ENCODE measurements around the gene UBR1.
A peak's percentile ranks its signal among the peaks of the same experiment; 100 is the strongest.

Gene UBR1

DNA sequence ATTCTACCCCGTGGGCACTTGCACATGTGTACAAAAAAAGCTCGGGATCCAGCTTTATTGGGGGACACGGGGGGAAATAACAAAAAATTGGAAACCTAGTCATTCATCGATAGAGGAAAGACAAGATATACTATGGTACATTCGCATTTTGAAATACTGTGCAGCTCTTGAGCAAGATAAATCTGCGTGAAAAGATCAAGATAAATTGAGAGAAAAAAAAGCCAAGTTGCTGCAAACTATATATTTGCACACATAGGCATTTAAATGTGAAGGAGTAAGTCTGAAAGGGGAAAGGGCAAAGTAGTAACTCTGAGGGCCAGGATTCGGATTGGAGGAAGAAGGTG is 620 bp upstream of the UBR1 start:
- FAIRE-seq = no peak

DNA sequence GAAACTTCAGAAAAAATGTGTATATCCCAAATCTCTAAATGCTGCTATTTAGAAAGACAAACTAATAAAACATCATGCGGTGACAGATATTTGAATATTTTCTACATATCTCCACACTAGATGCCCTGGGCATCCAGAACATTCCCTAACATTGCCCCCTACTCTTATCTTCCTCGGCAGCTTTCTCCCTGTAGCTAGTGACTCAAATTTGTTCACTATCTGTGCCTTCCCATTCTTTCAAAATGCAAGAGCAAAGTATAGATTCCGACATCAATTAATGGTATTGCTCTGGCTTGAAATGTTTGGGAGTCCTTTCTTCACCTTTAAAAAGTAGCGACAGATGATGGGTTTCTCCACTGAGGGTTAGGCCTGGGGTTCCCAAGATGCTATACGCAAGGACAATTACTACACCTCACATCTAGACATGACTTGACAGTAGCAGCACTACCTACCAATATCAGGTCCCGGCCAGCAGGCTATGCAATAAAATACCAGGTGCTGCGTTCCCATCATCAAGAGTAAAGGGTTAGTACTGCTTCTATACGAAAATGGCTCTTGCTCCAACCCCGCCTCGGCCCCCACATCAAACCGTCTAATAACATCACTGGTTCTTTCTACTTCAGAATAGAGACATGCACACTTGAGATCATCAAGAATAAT is 631 bp downstream of the UBR1 start:
- FAIRE-seq = no peak

DNA sequence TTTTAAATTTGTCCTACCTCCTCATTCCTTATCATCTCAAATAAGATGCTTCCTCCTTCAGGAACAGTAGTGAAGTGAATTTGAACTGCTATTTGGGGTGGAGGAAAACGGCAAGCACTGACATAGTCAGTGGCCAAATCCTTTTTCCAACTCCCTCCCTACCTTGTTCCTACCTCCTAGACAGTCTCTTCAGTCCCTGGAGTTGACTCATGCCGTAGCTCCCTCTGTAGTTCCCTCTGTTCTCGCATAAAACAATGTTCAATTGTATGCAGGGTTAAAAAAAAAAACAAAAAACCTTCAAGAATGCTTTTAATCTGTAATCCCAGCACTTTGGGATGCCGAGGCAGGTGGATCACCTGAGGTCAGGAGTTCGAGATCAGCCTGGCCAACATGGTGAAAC is 1.4 kb downstream of the UBR1 start:
- FAIRE-seq = no peak

DNA sequence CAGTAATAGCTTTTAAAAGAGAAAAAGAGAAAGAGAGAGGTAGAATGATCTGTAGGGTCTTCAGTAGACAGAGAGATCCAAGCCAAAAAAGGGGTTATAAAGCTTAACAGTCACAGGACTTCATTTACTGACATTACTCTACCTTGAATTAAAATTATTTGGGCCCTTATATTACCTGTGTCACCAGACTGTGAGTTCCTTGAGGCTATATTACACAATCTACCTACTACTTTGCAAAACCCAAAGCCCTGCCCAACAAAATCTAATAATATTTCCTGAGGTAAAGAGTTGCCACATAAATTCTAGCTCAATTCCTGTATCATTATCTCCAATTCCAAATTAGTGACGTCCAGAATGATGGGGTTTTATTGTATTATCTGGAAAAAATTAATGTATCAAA is 1.9 kb downstream of the UBR1 start:
- FAIRE-seq = no peak

DNA sequence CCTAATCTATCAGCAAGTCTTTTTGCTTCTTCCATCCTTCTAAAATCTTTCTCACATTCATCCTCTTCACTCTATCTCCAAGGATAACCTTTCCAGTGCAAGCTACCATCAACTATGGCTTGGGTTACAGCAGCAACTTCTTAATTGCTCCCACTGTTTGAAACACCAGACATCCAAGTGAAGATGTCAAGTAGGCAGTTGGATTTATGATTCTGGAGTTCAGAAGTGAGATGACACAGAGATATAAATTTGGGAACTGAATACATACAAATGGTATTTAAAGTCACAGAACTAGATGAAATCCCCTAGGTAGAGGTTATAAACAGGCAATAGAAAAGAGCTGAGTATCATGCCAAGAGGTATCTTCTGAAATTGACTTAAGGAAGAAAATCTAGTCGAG is 3.7 kb downstream of the UBR1 start:
- no peak for FAIRE-seq

DNA sequence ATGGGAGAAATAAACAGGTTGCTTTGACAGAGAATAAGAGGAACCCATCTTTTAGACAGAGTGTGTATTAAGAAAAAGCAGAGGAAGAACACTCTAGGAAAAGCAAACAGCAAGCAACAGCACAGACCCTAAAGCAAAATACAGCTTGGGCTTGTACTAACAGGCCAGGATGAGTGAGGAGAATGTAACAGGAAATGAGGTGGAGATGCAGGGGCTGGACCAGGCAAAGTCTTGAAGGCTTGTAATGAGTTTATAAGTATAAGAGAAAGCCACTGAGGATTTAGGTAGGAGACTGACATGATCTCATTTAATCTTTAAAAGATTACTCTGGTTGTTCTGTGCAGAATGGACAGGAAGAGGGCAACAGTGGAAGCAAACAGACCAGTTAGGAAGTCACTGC is 4.9 kb downstream of the UBR1 start:
- FAIRE-seq = no peak

DNA sequence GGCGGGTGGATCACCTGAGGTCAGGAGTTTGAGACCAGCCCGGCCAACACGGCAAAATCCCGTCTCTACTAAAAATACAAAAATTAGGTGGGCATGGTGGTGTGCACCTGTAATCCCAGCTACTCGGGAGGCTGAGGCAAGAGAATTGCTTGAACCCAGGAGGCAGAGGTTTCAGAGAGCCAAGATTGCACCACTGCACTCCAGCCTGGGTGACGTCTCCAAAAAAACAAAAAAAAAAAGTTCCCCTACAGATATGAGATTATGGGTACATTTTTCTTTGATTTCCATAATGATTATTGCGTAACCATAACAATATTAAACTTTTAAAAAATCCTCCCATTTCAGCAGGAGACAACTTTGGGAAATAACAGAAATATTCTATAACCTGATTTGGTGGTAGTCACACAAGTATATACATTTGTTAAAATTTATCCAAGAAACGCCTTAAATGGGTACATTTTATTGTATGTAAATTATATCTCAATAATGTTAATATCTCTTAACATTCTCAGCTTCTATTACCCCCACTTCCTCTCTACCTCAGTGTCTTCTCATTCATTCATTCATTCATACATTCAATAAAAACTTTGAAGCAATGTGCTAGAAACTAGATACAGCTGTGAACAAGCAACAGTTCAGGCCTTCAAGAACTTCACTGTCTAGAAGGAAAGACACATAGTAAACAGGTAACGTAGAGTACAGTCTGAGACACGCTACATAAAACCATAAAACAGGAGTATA is 6.6 kb downstream of the UBR1 start:
- no peak for FAIRE-seq

DNA sequence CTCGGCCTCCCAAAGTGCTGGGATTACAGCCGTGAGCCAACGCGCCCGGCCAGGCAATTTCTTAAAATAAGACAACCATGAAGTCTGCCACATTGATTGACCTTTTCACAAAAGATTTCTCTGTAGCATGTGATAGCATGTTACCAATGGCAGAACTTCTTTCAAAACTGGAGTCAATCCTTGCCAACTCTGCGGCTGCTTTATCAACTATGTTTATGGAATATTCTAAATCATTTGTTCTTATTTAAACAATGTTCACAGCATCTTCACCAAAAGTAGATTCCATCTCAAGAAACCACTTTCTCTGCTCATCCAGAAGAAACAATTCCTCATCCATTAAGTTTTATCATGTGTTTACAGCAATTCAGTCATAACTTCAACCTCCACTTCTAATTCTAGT is 9.4 kb downstream of the UBR1 start:
- FAIRE-seq = no peak

DNA sequence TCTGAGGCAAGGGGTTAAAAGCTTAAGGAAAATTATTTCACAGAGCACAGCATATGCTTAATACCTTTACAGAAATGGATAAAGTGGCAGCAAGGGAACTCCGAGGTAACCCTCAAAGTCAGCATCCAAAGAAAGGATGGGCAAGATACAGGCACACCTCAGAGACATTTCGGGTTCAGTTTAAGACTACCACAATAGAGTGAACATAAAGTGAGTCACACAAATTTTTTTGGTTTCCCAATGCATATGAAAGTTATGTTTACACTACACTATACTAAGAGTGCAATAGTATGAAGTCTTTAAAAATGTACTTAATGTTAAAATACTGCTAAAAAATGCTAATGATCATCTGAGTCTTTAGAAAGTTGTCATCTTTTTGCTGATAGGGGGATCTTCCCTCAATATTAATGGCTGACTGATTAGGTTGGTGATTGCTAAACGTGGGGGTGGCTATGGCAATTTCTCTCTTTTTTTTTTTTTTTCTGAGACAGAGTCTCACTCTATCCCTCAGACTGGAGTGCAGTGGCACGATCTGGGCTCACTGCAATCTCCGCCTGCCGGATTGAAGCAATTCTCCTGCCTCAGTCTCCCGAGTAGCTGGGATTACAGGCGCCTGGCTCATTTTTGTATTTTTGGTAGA is 10.0 kb downstream of the UBR1 start:
- FAIRE-seq = no peak

DNA sequence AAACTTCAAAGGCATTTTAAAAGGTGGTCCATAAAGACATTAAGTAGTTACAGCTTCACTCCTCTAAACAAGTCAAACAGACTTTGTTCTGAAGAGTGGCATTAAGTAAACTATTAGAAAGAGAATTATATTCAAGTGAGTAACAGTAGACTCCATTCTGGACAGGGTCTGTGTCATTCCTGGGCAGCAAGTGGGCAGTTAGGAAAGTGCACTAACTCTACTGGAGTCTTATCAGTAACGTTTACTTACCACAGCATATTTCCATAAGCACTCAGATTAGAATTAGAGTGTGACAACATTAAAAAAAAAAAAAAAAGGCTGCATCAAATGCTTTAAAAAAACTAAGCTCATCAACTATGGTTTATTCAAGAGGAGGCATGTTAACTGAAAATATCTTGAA is 10.6 kb downstream of the UBR1 start:
- no peak for FAIRE-seq

DNA sequence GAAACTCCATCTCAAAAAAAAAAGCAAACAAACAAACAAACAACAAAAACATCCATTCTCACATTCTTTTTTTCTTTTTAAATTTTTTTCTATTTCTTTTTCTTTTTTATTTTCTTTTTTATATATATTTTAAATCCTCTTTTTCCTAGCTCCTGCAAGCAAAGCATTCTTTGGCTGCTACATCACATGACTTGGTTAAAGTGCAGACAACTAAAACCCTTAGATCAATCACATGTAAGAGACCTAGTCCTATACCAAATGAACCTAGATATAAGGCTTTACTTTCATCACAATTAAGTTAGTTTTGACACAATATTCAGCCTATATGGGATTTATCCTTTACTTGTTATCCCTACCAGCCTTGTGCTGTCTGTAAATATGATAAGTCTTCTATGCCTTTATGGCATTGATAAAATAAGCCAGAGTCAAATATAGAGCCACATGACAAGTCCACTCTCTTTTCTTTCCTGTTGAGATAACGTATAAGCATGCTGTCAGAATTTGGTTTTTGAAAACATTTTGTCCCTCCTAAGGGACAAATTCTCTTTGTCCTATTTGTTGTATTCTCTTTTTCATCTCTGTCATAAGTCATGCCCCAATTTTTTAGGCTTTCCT is 11.3 kb downstream of the UBR1 start:
- no peak for FAIRE-seq

DNA sequence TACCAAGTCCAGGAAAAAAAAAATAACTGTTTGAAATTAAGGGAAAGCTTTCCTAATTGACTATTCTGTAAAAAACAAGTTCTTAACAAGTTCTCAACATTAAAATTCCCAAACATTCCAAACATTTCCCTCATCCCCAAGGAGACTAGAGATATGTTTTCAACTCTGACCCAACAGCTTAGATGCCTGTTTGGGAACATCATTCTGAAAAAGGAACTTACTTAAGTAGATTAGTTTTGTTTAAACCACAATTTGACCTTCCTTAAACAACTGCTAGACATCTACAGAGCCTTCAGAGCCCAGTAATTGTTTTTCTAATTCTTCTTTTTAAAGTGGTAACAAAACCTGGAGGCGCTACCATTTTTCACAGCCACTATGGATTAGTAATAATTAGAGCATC is 12.8 kb downstream of the UBR1 start:
- FAIRE-seq = no peak

DNA sequence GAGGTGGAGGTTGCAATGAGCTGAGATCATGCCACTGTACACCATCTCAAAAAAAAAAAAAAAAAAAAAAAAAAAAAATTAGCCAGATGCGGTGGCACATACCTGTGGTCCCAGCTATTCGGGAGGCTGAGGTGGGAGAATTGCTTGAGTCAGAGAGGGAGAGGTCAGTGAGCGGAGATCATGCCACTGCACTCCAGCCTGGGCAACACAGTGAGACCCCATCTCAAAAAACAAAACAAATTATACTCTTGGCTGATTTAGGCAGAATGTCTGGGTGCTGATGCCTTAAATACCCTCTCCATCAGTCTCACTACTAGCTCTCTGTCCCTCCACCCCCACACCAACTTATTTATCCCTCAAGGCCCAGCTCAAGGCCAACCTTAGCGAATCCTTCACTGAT is 14.0 kb downstream of the UBR1 start:
- no peak for FAIRE-seq

DNA sequence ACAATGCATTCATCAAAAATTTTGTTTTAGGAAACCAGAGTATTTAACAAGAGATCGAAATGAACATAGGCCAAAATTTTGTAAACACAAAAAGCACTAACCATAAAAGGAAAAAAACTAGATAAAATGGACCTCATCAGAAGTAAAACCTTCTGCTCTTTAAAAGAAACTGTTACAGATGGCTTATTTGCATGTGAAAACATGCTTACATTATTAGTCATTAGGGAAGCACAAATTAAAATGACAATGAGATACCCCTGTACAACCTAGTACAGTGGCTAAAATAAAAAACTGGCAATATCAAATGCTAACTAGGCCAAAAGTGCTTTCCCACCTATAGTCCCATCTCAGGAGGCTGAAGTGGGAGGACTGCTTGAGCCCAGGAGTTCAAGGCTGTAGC is 19.3 kb downstream of the UBR1 start:
- no peak for FAIRE-seq

DNA sequence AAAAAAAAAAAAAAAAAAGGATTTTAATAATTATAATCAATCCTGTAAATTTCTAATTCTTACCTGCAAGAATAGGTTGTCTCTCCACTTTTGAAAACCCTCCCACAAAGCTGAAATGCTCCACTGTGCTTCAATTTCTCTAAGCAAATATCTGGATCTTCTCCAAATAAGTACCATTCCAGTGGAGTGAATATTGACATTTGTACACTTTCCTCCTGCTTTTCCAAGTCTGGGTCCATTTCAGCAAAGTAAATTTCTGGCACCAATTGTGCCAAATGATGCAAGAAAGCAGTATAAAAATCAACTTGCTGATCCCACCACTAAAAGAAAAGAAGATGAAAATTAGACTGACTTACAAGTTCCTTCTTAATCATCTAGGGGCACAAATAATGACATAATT is 19.9 kb downstream of the UBR1 start:
- peak; percentile 38 for FAIRE-seq

DNA sequence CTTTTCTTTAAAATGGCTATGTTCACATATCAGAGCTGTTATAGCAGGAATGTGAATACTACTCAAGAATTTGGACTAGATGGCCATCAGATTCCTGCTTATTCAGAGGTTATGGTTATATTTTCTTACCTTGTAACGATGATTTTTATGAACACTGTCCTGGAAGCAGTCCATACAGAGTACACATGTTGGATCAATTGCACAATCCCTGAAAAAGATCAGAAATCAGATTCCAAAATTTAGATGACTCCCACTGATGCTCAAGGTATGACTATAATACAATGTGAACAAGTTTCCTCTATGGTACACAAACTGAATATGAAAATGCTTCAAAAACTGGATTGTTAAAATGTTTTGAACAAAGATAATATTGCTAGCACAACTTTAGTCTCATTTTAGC is 23.3 kb downstream of the UBR1 start:
- FAIRE-seq = no peak

DNA sequence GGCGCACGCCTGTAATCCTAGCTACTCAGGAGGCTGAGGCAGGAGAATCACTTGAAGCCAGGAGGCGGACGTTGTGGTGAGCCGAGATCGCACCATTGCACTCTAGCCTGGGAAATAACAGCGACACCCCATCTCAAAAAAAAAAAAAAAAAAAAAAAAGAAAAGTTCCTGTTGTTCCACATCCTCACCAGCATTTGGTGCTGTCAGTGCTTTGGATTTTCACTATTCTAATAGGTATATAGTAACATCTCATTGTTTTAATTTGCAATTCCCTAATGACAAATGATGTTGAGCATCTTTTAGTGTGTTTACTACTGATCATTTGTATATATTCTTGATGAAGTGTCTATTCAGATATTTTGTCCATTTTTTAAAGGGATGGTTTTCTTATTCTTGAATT is 24.6 kb downstream of the UBR1 start:
- FAIRE-seq = no peak

DNA sequence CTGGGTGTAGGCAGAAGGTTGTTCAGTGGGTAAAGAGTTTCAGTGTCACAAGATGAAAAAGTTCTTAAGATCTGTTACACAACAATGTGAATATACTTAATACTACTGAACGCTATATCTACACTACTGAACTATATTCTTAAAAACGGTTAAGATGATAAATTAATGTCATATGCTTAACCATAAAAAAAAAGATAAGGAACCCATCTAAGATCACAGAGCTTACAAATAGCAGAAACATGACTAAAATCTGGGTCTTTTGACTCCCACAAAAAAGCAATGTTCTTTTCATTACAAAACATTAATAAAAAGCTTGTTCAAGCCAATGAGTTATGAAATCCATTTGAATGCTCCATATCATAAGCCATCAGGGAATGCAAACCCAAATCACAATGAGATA is 34.4 kb downstream of the UBR1 start:
- FAIRE-seq = no peak

DNA sequence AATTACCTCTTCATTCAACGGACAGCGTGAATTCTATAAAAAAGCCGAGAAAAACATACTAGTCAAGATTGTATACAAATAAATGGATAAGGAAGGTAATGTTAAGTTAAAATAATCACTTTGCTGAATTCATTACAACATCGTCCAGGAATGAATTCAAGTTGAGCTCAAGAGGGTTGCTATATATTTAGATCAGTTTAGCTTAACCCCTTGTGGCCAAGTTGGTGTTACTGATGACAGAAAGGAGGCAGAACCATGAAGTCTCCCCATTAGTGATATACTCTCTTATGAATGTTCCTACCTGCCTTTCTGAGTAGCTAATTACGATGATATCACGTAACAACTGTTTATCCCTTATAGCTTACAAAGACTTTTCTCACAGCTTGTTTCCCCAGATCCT is 34.9 kb downstream of the UBR1 start:
- no peak for FAIRE-seq

DNA sequence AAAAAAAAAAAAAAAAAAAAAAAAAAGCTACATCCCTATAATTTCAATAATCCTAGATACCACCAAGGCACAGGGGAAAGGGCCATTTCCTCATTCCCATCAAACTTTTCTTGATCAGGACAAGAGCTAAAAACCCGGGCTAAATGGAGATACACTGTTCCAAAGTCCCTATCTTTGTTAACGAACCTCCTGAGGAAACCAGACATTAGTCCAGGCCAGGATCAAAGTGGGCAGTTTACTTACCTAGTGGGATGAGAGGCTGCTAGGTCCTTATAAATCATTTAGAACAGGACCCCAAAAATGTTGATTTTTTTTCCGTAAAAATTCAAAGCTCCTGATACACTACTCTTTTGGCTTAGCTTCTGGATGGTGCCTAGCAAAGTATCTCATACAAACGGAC is 35.6 kb downstream of the UBR1 start:
- no peak for FAIRE-seq

DNA sequence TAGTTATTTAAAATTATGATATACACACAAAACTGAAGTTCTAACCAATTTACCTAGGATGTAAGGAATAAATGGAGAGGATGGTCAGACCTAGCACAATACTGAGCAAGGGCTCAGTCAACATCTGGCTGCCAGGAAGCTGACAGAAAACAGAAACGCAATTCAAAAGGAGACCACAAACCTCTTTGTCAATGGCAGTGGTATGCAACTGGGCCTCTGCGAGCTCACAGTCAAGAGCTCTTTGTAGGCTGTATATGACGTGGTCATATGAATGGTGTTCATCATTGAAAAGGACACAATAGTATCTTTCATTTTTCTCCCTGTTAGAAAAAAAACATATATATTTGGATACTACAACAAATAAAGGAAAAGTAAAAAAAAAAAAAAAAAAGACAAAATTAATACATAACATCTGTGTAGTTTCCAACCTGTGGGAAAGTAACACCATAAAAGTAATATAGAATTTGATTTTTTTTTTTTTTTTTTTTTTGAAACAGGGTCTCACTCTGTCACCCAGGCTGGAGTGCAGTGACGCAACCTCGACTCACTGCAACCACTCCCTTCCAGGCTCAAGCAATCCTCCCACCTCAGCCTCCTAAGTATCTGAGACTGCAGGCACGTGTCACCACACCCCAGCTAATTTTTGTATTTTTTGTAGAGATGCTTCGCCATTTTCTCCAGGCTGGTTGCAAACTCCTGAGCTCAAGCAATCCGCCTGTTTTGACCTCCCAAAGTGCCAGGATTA is 37.9 kb downstream of the UBR1 start:
- FAIRE-seq = no peak

DNA sequence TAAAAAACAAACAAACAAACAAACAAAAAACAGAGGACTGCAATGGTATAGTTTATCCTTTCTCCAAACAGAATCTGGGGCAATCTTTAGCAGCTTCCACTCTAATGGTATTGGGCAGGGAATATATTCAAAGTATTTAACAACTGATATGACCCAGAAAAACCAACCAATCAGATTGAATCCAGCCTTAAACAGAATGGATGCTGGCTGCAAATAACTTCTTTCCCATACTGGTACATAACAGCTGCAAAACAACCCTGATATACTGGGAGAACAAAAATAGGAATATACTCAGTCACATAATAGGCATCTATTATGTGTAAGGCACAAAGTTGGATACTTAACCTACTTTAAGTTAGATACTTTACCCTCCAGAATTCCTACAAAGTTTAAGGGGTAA is 49.1 kb downstream of the UBR1 start:
- no peak for FAIRE-seq

DNA sequence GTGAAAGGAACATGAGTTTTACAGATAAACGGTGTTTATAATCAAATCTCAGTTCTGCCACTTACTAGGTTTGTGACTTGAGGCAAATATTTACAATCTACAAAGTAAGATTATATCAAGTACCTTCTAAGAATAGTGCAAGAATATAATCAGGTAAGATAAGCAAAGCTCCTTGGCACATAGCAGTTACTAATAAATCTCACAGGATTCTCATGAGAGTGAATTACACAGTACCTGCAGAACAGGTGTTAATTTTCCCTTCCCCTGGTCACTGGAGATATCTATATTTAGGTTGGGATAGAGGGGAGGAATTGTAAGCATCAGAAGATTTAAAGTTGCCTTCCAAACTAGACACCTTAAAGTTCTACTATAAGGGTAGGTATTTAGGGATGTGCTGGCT is 53.0 kb downstream of the UBR1 start:
- no peak for FAIRE-seq

DNA sequence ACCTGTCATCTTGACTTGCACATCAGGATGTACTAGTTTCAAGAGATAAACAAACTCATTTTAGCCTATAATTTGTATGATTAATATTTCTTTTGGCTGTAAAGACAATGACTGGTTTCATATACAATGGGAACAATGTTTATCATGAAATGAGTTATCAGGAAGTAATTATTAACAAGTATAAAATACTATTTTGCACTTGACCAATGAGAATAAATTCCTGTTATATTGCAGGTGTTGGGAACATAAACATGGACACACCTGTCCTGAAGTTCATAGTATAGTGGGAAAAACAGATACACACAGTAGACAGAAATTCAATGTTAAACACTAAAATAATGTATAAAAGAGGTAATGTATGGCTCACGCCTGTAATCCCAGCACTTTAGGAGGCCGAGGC is 56.9 kb downstream of the UBR1 start:
- FAIRE-seq = no peak
